ENCODE results near the gene PPIE. TPM values are rescaled to one million over a fixed set of nuclear protein-coding genes. Genes with fewer than 3 reads are reported as not detected.

Gene PPIE
- 36.5 TPM for total RNA-seq
- long read RNA-seq, transcript PPIE-201 (10 exons, 1,277 nt): major isoform, 53 of 96 reads
- long read RNA-seq, partial matches to known transcripts: 7 of 96 reads
- long read RNA-seq, other reads (novel, unspliced or antisense): 30 of 96 reads

- intact Hi-C loops (cut with DNase I): no loop called here
- peak; percentile 98 for DNase-seq
Observed at GRCh38 chr1:39738622-39739366, at the start of gene PPIE. PPIE (plus strand) TSS chr1:39738882; CDS start chr1:39738901, 19 bp downstream.

GRCh38 chr1:39689214-39689613, 49.5 kb upstream of the PPIE start:
- Histone ChIP-seq H3K27ac (no peak overlapping the region), H3K9me3 (no peaks in the 10 kb centered on the region), H3K27me3 (peaks cover 48% of the 10 kb centered on the region), H3K4me3 (no peak overlapping the region), H3K36me3 (no peaks in the 10 kb centered on the region), H3K4me1 (peaks cover 11% of the 10 kb centered on the region)
- ATAC-seq: no peak
- no peak for DNase-seq
- intact Hi-C loops (cut with DNase I): no loop called here
- TF ChIP-seq CTCF (IDR thresholded peaks at IDR 0.05): no peak

More at GRCh38 chr1:39738622-39739366, at the start of gene PPIE:
- peaks cover 34% of the 10 kb centered on the region for H3K36me3 ChIP-seq
- H3K9me3 ChIP-seq: no peaks in the 10 kb centered on the region
- ATAC-seq: peak; percentile 99
- H3K4me3 ChIP-seq: peak within 1 kb of the TSS; percentile 94
- peaks cover 12% of the 10 kb centered on the region for H3K4me1 ChIP-seq
- H3K27me3 ChIP-seq: peaks cover 20% of the 10 kb centered on the region
- TF ChIP-seq CTCF (IDR thresholded peaks at IDR 0.05): no peak
- H3K27ac ChIP-seq: peak within 1 kb of the TSS; percentile 85

- no peak overlapping the region for H3K4me3 ChIP-seq
- no peaks in the 10 kb centered on the region for H3K9me3 ChIP-seq
- H3K4me1 ChIP-seq: peaks cover 11% of the 10 kb centered on the region
- ATAC-seq (no peak), DNase-seq (no peak)
- H3K36me3 ChIP-seq: no peaks in the 10 kb centered on the region
- H3K27me3 ChIP-seq: peaks cover 44% of the 10 kb centered on the region
- no peak for TF ChIP-seq CTCF (IDR thresholded peaks at IDR 0.05)
- no peak overlapping the region for H3K27ac ChIP-seq
- intact Hi-C loops (cut with DNase I): no loop called here
Observed at GRCh38 chr1:39689635-39690034, 49.0 kb upstream of the PPIE start.

GRCh38 chr1:39690225-39690624, 48.5 kb upstream of the PPIE start:
- H3K27me3 ChIP-seq: peaks cover 42% of the 10 kb centered on the region
- no peaks in the 10 kb centered on the region for H3K9me3 ChIP-seq
- no peaks in the 10 kb centered on the region for H3K36me3 ChIP-seq
- no peak for TF ChIP-seq CTCF (IDR thresholded peaks at IDR 0.05)
- ATAC-seq (no peak), DNase-seq (no peak)
- no peak overlapping the region for H3K27ac ChIP-seq
- no peak overlapping the region for H3K4me3 ChIP-seq
- intact Hi-C loops (cut with DNase I): no loop called here
- peaks cover 11% of the 10 kb centered on the region for H3K4me1 ChIP-seq

GRCh38 chr1:39690794-39691382, 47.8 kb upstream of the PPIE start:
- intact Hi-C loops (cut with DNase I): no loop called here
- Histone ChIP-seq H3K27me3 (peaks cover 42% of the 10 kb centered on the region), H3K36me3 (no peaks in the 10 kb centered on the region), H3K4me1 (peaks cover 11% of the 10 kb centered on the region), H3K27ac (no peak overlapping the region), H3K4me3 (peak overlapping the region; percentile 48), H3K9me3 (no peaks in the 10 kb centered on the region)
- TF ChIP-seq CTCF (IDR thresholded peaks at IDR 0.05): no peak
- no peak for DNase-seq
- no peak for ATAC-seq

Measured in upper lobe of right lung (tissue), 1 donor.